ENCODE results near the gene CSGALNACT2. TPM values are rescaled to one million over a fixed set of nuclear protein-coding genes. Genes with fewer than 3 reads are reported as not detected.

The CSGALNACT2 gene
- total and polyA plus RNA-seq, 10 of the 15 experiments (the other 5 are each of a cell fraction or from before 2014, with no cell fraction given): 2.5 to 12.6 (median 8.7) TPM

GRCh38 chr10:43208147-43209073 lies 70.2 kb downstream of the CSGALNACT2 start:
- Histone ChIP-seq H3K27me3 (replicated peaks in 1 of 2; ENCODE audit: control insufficient read depth in 2 of 2, insufficient read depth in 2 of 2, low read length in 1 of 2) (no peaks in the 10 kb centered on the region), H3K9me3 (replicated peaks; ENCODE audit: control insufficient read depth, insufficient read depth, low read length) (no peaks in the 10 kb centered on the region), H3K36me3 (ENCODE audit: control insufficient read depth in 2 of 2, insufficient read depth in 2 of 2, low read length in 1 of 2) (no peaks in the 10 kb centered on the region), H3K4me1 (ENCODE audit: control insufficient read depth, insufficient read depth, low read length) (no peaks in the 10 kb centered on the region), H3K4me3 (no peak overlapping the region), H3K4me2 (ENCODE audit: control insufficient read depth, insufficient read depth) (no peak overlapping the region), H2AFZ (ENCODE audit: control insufficient read depth, low read depth, low read length) (no peak overlapping the region), H3K79me2 (ENCODE audit: control insufficient read depth, insufficient read depth, low read length) (no peaks in the 10 kb centered on the region), H3K9ac (ENCODE audit: control insufficient read depth, insufficient read depth, low read length) (no peak overlapping the region), H3K27ac (ENCODE audit: control insufficient read depth, insufficient read depth) (no peak overlapping the region), H4K20me1 (ENCODE audit: control insufficient read depth, insufficient read depth) (peaks cover 2% of the 10 kb centered on the region; the same call in 1 of the 2 replicates)
- TF ChIP-seq ESRRA (IDR thresholded peaks at IDR 0.05; ENCODE audit: low read length) (no peak), TARDBP (IDR thresholded peaks at IDR 0.05; ENCODE audit: borderline replicate concordance) (no peak)
- WGBS (ENCODE audit: insufficient coverage, insufficient replicate concordance, low lambda C conversion rate, missing lambda C conversion rate): 5% methylated on average over 17 of the region's 17 CpGs
- in situ Hi-C loops (cut with MboI) (loop anchor here (10.0 to 25.0 kb wide), 2 partner anchors 154 to 256 kb away; partner anchors contain the start of gene FXYD4), intact Hi-C loops (cut with micrococcal nuclease; ENCODE audit: unreplicated experiment) (loop anchor here (10.0 kb wide), 1 partner anchor 136 kb away; no protein-coding TSS in a partner anchor)
- RAD21 ChIA-PET (ENCODE audit: unreplicated experiment): no interaction called here
- FAIRE-seq (no peak), ATAC-seq (no peak), DNase-seq (ENCODE audit: low read depth, low spot score) (no peak)
- POLR2A ChIA-PET: no interaction called here
- no TSS peak for BruUV-seq (replicated peaks)
- CTCF ChIA-PET: interaction anchor here (1.1 to 1.7 kb wide), 2 partner anchors 12 to 47 kb away, joined by 4 to 5 read pairs; no protein-coding TSS in a partner anchor
- SMC1A ChIA-PET (ENCODE audit: uncharacterized antibody, unreplicated experiment): no interaction called here

DNA sequence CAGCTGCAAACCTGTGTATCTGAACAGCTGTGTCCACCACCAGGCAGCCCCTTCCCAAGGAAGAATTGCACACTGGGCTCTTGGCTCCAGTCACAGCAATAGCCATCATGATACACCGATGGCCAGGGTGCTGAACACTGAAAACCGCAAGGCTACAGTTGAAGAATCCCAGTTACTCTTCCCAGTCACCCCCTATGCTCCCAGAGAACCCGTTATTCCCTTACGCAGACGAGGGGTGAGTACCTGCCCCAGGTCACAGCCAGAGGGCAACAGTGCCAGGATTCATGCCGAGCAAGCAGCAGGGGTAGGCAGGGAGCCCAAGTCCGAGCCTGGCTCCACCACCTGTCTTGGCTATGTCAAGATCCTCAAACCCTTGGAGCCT lies 70.8 kb downstream of the CSGALNACT2 start:
- no TSS peak for BruUV-seq (replicated peaks)
- CTCF ChIA-PET: interaction anchor here (1.1 to 1.7 kb wide), 2 partner anchors 11 to 46 kb away, joined by 4 to 5 read pairs; no protein-coding TSS in a partner anchor
- TF ChIP-seq MYB (IDR thresholded peaks at IDR 0.05; ENCODE audit: borderline replicate concordance, low read depth, low read length): no peak
- TF ChIP-seq EED (IDR thresholded peaks at IDR 0.05; ENCODE audit: low read depth): no peak
- no peak for TF ChIP-seq JUNB (IDR thresholded peaks at IDR 0.05)
- TF ChIP-seq POLR2AphosphoS2 (IDR thresholded peaks at IDR 0.05; ENCODE audit: low read depth, low read length): no peak
- TF ChIP-seq, protein P1, sequence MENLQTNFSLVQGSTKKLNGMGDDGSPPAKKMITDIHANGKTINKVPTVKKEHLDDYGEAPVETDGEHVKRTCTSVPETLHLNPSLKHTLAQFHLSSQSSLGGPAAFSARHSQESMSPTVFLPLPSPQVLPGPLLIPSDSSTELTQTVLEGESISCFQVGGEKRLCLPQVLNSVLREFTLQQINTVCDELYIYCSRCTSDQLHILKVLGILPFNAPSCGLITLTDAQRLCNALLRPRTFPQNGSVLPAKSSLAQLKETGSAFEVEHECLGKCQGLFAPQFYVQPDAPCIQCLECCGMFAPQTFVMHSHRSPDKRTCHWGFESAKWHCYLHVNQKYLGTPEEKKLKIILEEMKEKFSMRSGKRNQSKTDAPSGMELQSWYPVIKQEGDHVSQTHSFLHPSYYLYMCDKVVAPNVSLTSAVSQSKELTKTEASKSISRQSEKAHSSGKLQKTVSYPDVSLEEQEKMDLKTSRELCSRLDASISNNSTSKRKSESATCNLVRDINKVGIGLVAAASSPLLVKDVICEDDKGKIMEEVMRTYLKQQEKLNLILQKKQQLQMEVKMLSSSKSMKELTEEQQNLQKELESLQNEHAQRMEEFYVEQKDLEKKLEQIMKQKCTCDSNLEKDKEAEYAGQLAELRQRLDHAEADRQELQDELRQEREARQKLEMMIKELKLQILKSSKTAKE (IDR thresholded peaks at IDR 0.05; ENCODE audit: low read depth, poor library complexity, severe bottlenecking): no peak
- no peak for TF ChIP-seq CREM (IDR thresholded peaks at IDR 0.05; ENCODE audit: low read depth)
- no peak for TF ChIP-seq SRF (IDR thresholded peaks at IDR 0.05; ENCODE audit: low read depth in 2 of 2, low read length in 2 of 2)
- no peak for TF ChIP-seq GATAD2B (conservative IDR thresholded peaks at IDR 0.05; ENCODE audit: low read depth)
- no peak for TF ChIP-seq YBX1 (IDR thresholded peaks at IDR 0.05)

More for the DNA sequence above, 70.8 kb downstream of the CSGALNACT2 start:
- no peaks in the 10 kb centered on the region for H3K9me3 ChIP-seq (replicated peaks; ENCODE audit: control insufficient read depth, insufficient read depth, low read length)
- ATAC-seq (no peak), DNase-seq (ENCODE audit: low read depth, low spot score) (no peak), FAIRE-seq (no peak)
- no peak overlapping the region for H3K4me2 ChIP-seq (ENCODE audit: control insufficient read depth, insufficient read depth)
- WGBS (ENCODE audit: insufficient coverage, insufficient replicate concordance, low lambda C conversion rate, missing lambda C conversion rate): 29% methylated on average over 7 of the region's 7 CpGs
- no peak overlapping the region for H3K27ac ChIP-seq (ENCODE audit: control insufficient read depth, insufficient read depth)
- in situ Hi-C loops (cut with MboI): loop anchor here (10.0 to 25.0 kb wide), 2 partner anchors 153 to 256 kb away; partner anchors contain the start of gene FXYD4
- H3K4me1 ChIP-seq (ENCODE audit: control insufficient read depth, insufficient read depth, low read length): no peaks in the 10 kb centered on the region
- H3K79me2 ChIP-seq (ENCODE audit: control insufficient read depth, insufficient read depth, low read length): no peaks in the 10 kb centered on the region
- no peaks in the 10 kb centered on the region for H3K27me3 ChIP-seq (replicated peaks in 1 of 2; ENCODE audit: control insufficient read depth in 2 of 2, insufficient read depth in 2 of 2, low read length in 1 of 2)
- SMC1A ChIA-PET (ENCODE audit: uncharacterized antibody, unreplicated experiment): no interaction called here
- no peak overlapping the region for H2AFZ ChIP-seq (ENCODE audit: control insufficient read depth, low read depth, low read length)
- no peaks in the 10 kb centered on the region for H3K36me3 ChIP-seq (ENCODE audit: control insufficient read depth in 2 of 2, insufficient read depth in 2 of 2, low read length in 1 of 2)
- no peak overlapping the region for H3K4me3 ChIP-seq
- POLR2A ChIA-PET: interaction anchor here (1.3 kb wide), 1 partner anchor 14 kb away, joined by 4 read pairs; no protein-coding TSS in a partner anchor
- RAD21 ChIA-PET (ENCODE audit: unreplicated experiment): no interaction called here
- H3K9ac ChIP-seq (ENCODE audit: control insufficient read depth, insufficient read depth, low read length): no peak overlapping the region
- intact Hi-C loops (cut with micrococcal nuclease; ENCODE audit: unreplicated experiment): loop anchor here (10.0 kb wide), 1 partner anchor 136 kb away; no protein-coding TSS in a partner anchor
- H4K20me1 ChIP-seq (ENCODE audit: control insufficient read depth, insufficient read depth): peaks cover 2% of the 10 kb centered on the region; the same call in 1 of the 2 replicates
